Measurements from ENCODE around the gene MED14. TPM values are rescaled to one million over a fixed set of nuclear protein-coding genes. Genes with fewer than 3 reads are reported as not detected.

MED14 gene
- total RNA-seq, 1 donor from 2014 or later = 53.0 TPM

DNA sequence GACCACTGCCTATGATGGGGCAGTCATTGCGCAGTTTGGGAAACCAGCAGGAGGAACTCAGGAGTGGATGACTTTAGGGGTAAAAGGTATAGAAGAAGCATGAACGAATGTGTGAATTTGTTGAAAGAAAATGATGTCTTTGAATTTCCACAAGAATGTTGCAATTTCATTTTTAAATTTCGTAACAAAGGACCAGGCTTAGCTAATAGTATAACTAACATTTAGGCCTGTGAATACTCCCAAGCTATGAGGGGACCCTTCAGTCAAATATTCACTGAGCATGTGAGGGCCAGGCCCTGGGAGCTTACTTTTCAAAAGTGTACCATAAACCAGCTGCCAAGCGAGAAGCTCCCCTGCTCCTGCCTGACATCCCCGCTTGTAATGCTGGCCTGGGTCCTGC lies 106.8 kb downstream of the MED14 start:
- Mint-ChIP-seq H3K36me3 (ENCODE audit: unreplicated experiment) (peaks cover 16% of the 10 kb centered on the region), H3K4me1 (ENCODE audit: unreplicated experiment) (no peaks in the 10 kb centered on the region), H3K4me3 (ENCODE audit: unreplicated experiment) (no peak overlapping the region), H3K27me3 (ENCODE audit: unreplicated experiment) (no peaks in the 10 kb centered on the region), H3K27ac (ENCODE audit: unreplicated experiment) (no peak overlapping the region), H3K9me3 (ENCODE audit: unreplicated experiment) (no peaks in the 10 kb centered on the region)
- TF ChIP-seq, protein P1, sequence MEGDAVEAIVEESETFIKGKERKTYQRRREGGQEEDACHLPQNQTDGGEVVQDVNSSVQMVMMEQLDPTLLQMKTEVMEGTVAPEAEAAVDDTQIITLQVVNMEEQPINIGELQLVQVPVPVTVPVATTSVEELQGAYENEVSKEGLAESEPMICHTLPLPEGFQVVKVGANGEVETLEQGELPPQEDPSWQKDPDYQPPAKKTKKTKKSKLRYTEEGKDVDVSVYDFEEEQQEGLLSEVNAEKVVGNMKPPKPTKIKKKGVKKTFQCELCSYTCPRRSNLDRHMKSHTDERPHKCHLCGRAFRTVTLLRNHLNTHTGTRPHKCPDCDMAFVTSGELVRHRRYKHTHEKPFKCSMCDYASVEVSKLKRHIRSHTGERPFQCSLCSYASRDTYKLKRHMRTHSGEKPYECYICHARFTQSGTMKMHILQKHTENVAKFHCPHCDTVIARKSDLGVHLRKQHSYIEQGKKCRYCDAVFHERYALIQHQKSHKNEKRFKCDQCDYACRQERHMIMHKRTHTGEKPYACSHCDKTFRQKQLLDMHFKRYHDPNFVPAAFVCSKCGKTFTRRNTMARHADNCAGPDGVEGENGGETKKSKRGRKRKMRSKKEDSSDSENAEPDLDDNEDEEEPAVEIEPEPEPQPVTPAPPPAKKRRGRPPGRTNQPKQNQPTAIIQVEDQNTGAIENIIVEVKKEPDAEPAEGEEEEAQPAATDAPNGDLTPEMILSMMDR (IDR thresholded peaks at IDR 0.05) = no peak
- DNase-seq (ENCODE audit: extremely low spot score, unreplicated experiment) = no peak

DNA sequence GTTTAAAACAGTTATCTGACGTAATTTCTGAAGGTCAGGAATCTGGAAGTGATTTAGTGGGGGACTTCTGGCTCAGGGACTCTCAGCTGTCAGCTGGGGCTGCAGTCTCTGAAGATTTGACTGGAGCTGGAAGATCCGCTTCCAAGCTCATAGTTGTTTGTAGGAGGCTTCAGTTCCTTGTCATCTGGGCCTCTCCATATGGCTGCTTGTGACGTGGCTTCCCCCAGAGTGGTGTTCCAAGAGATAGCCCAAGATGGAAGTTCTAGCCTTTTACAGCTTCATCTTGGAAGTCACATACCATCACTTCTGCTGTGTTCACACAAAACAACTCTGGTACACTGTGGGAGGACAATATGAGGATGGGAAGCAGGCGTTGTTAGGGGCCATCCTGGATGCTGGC lies 110.0 kb downstream of the MED14 start:
- TF ChIP-seq, protein P1 (IDR thresholded peaks at IDR 0.05) = no peak
- Mint-ChIP-seq H3K4me3 (ENCODE audit: unreplicated experiment) (no peak overlapping the region), H3K27ac (ENCODE audit: unreplicated experiment) (no peak overlapping the region), H3K27me3 (ENCODE audit: unreplicated experiment) (no peaks in the 10 kb centered on the region), H3K9me3 (ENCODE audit: unreplicated experiment) (no peaks in the 10 kb centered on the region), H3K4me1 (ENCODE audit: unreplicated experiment) (no peaks in the 10 kb centered on the region), H3K36me3 (ENCODE audit: unreplicated experiment) (peaks cover 7% of the 10 kb centered on the region)
- no peak for DNase-seq (ENCODE audit: extremely low spot score, unreplicated experiment)

DNA sequence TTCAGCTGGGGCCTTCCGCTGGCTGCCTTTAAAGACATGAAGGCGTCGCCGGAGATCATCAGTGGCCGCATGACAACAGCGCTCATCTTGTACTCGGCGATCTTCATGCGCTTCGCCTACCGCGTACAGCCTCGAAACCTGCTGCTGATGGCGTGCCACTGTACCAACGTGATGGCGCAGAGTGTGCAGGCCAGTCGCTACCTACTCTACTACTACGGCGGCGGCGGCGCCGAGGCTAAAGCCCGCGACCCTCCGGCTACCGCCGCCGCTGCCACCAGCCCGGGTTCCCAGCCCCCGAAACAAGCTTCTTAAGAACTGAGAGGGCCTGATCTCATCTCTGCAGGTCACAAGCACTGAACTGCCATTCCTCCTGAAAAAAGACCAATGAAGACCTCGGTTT lies 111.7 kb downstream of the MED14 start:
- H3K9me3 Mint-ChIP-seq (ENCODE audit: unreplicated experiment) = no peaks in the 10 kb centered on the region
- TF ChIP-seq, protein P1 (IDR thresholded peaks at IDR 0.05) = no peak

DNA sequence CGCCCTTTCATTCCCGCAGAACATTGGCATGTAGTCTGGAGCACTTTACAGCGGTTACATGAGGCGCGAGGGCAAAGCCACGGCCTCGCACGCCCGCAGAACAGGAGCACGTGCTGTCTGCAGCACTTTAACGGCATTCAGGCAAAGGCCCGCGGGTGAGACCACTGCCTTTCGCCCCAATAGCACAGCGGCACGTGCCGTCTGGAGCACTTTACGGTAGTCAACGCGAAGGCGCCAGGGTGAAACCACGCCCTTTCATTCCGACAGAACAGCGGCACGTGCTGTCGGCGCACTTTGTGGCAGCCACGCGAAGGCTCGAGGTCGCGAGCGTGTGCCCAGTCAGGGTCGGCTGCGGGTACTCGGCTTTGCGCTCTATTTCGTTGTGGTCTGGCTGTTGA lies 112.2 kb downstream of the MED14 start, which contains the start of gene MPC1L:
Gene MPC1L (plus strand): TSS at position 290 of the 398 bp plus-strand sequence. CDS start 138 bp downstream, outside the sequence.
- TF ChIP-seq, protein P1 (IDR thresholded peaks at IDR 0.05) = no peak
- no peaks in the 10 kb centered on the region for H3K27me3 Mint-ChIP-seq (ENCODE audit: unreplicated experiment)
- H3K4me3 Mint-ChIP-seq (ENCODE audit: unreplicated experiment) = no peak within 1 kb of the TSS
- no peak for DNase-seq (ENCODE audit: extremely low spot score, unreplicated experiment)
- no peaks in the 10 kb centered on the region for H3K4me1 Mint-ChIP-seq (ENCODE audit: unreplicated experiment)
- H3K9me3 Mint-ChIP-seq (ENCODE audit: unreplicated experiment) = no peaks in the 10 kb centered on the region
- no peak within 1 kb of the TSS for H3K27ac Mint-ChIP-seq (ENCODE audit: unreplicated experiment)
- peaks cover 7% of the 10 kb centered on the region for H3K36me3 Mint-ChIP-seq (ENCODE audit: unreplicated experiment)

More for the DNA sequence above, 111.7 kb downstream of the MED14 start:
- no peak for DNase-seq (ENCODE audit: extremely low spot score, unreplicated experiment)
- Mint-ChIP-seq H3K4me1 (ENCODE audit: unreplicated experiment) (no peaks in the 10 kb centered on the region), H3K27me3 (ENCODE audit: unreplicated experiment) (no peaks in the 10 kb centered on the region), H3K27ac (ENCODE audit: unreplicated experiment) (no peak overlapping the region), H3K4me3 (ENCODE audit: unreplicated experiment) (no peak overlapping the region), H3K36me3 (ENCODE audit: unreplicated experiment) (peaks cover 7% of the 10 kb centered on the region)

DNA sequence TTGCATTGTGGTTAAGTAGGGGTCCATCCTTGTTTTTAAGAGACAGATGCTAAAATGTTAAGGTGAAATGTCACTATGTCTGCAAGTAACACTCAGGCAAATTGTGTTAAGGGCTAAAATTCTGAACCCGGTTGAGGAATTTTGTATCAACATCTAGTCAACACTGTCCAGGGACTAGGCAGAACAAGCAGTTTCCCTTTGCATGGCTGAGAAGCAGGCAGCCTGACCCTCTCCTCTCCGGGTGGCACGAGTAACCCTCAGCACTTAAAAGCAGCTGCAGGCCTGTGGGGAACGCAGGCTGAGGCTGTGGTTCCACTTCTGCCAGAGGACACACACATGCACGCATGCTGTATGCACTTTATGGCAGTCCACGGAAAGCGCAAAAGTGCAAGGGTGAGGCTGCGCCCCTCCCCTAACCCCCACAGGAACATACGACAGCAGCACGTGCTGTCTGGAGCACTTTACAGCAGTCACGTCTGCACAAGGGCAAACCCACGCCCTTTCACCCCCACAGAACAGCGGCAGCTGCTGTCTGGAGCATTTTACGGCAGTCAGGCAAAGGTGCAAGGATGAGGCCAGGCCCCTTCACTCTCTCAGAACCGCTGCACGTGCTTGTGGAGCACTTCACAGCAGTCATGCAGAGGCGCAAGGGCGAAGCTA lies 112.7 kb downstream of the MED14 start:
- Mint-ChIP-seq H3K9me3 (ENCODE audit: unreplicated experiment) (peaks cover under 1% of the 10 kb centered on the region), H3K4me3 (ENCODE audit: unreplicated experiment) (no peak overlapping the region), H3K27ac (ENCODE audit: unreplicated experiment) (no peak overlapping the region), H3K27me3 (ENCODE audit: unreplicated experiment) (no peaks in the 10 kb centered on the region), H3K36me3 (ENCODE audit: unreplicated experiment) (peaks cover 3% of the 10 kb centered on the region), H3K4me1 (ENCODE audit: unreplicated experiment) (no peaks in the 10 kb centered on the region)
- DNase-seq (ENCODE audit: extremely low spot score, unreplicated experiment) = no peak
- TF ChIP-seq, protein P1 (IDR thresholded peaks at IDR 0.05) = no peak
